HUES64 (cell line): ENCODE results near the gene NME4.
"Not testable (repeated sequence)": the region's sequence is repeated elsewhere in the genome, so short reads cannot be mapped to it uniquely, and the experiment has no call there.

Experiments
- H3K27ac ChIP-seq: 2 replicates; pipeline ENCODE4 v1.7.0; 2013; ENCODE audit warnings: low read depth, low read length, inconsistent platforms
- H3K27me3 ChIP-seq: 2 replicates; pipeline ENCODE4 v1.6.1; 2013; ENCODE audit warnings: mild to moderate bottlenecking, low read length; ENCODE audit not compliant: insufficient read depth
- H3K36me3 ChIP-seq: 2 replicates; pipeline ENCODE4 v1.6.1; 2013; ENCODE audit warnings: mild to moderate bottlenecking, low read length; ENCODE audit not compliant: insufficient read depth
- H3K4me1 ChIP-seq: 2 replicates; pipeline ENCODE4 v1.6.1; 2013; ENCODE audit warnings: mild to moderate bottlenecking, low read length, moderate library complexity; ENCODE audit not compliant: insufficient read depth
- H3K4me3 ChIP-seq: 2 replicates; pipeline ENCODE4 v1.5.1; 2013; ENCODE audit warnings: mild to moderate bottlenecking, low read length, moderate library complexity
- H3K9ac ChIP-seq: 2 replicates; pipeline ENCODE4 v1.6.1; 2013; ENCODE audit warnings: mild to moderate bottlenecking, low read depth, low read length
- H3K9me3 ChIP-seq: 2 replicates; pipeline ENCODE4 v1.6.1; 2013; ENCODE audit warnings: low read depth, low read length; ENCODE audit not compliant: insufficient read depth
- WGBS: fragments of 150-250, 120-280 bp; methylation state at CpG from one replicate; pipeline ENCODE4 v1.1.7; 2013; ENCODE audit warnings: missing lambda C conversion rate; 5-methylcytosine and 5-hydroxymethylcytosine counted together

NME4 gene

GRCh38 chr16:379183-379960, 17.6 kb upstream of the NME4 start:
- Histone ChIP-seq H3K36me3 (peaks cover 29% of the 10 kb centered on the region), H3K27ac (peak overlapping the region; percentile 25), H3K4me1 (peaks cover 18% of the 10 kb centered on the region), H3K9me3 (no peaks in the 10 kb centered on the region), H3K4me3 (peak overlapping the region; percentile 90), H3K27me3 (peaks cover 16% of the 10 kb centered on the region; the same call in 1 of the 2 replicates), H3K9ac (peak overlapping the region; percentile 30; the same call in 1 of the 2 replicates)
- 60% methylated on average over 16 of the region's 16 CpGs for WGBS

DNA sequence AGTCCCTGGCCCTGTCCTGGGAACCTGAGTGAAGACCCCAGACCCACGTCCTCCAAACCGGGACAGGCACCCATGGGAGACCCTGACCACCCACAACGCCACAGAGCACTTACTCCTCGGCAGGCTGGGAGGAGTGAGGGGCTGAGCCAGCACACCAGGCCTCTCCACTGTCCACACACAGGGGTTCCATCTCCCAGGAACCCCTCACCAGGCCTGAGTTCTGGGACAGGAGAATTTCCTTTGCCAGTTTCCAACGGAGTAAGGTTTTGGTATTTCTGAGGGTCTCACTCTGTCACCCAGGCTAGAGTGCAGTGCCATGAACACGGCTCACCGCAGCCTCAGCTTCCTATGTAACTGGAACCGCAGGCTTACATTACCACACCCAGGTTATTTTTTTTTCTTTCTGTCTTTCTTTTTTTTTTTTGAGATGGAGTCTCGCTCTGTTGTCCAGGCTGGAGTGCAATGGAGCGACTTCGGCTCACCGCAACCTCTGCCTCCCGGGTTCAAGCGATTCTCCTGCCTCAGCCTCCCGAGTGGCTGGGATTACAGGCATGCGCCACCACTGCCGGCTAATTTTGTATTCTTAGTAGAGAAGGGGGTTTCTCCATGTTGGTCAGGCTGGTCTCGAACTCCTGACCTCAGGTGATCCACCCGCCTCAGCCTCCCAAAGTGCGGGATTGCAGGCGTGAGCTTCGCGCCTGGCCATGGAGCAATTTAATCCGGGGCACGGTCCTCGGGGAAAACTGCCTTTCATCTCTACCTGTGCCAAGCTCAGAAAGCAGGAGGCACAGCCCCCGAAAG, 16.8 kb upstream of the NME4 start:
- Histone ChIP-seq H3K27ac (peak overlapping the region; percentile 25; the same call in 1 of the 2 replicates), H3K36me3 (peaks cover 21% of the 10 kb centered on the region), H3K27me3 (peaks cover 16% of the 10 kb centered on the region; the same call in 1 of the 2 replicates), H3K4me1 (peaks cover 18% of the 10 kb centered on the region), H3K9ac (peak overlapping the region; percentile 30; the same call in 1 of the 2 replicates), H3K9me3 (no peaks in the 10 kb centered on the region), H3K4me3 (peak overlapping the region; percentile 90)
- 79% methylated on average over 27 of the region's 27 CpGs for WGBS

GRCh38 chr16:380762-381011, 16.3 kb upstream of the NME4 start:
- H3K4me1 ChIP-seq = peaks cover 18% of the 10 kb centered on the region
- peak overlapping the region; percentile 66 for H3K9ac ChIP-seq
- 7% methylated on average over 12 of the region's 12 CpGs for WGBS
- H3K4me3 ChIP-seq = peak overlapping the region; percentile 90
- H3K36me3 ChIP-seq = peaks cover 19% of the 10 kb centered on the region
- peak overlapping the region; percentile 71; the same call in 1 of the 2 replicates for H3K27ac ChIP-seq
- H3K9me3 ChIP-seq = no peaks in the 10 kb centered on the region
- H3K27me3 ChIP-seq = peaks cover 16% of the 10 kb centered on the region; the same call in 1 of the 2 replicates

DNA sequence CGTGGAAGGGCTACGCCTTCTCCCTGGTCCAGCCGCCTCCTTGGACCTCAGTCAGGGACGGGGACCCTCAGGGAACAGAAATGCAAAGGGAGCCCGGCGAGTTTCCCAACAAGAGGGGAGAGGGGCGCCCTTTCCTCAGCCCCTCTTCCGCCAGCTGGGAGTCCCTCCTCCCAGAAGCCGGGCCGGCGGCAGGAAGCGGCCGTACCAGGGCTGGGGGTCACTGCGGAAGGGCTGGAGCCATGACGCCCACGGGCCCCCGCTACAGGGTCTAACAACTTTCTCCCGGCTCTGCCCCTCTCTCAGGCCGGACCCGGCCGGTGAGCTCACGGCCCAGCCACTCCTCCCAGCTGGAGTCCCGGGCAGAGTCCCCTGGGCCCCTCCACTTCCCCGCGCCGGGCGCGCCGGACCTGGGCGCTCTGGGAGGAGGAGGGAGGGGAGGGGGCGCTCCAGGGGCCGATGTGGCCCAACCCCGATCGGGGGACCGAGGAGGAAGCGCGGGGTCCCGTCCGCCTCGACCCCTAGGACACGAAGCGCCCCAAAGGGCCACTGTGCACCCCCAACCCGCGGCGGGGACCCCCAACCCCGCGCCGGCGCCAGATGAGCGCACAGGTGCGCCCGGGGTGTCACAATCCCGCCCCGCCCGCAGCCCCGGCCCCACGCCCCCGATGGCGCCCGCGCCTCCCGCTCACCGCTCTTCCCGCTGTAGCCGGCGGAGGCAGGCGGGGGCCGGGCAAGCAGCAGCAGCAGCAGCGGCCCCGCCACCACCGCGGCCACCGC, 15.8 kb upstream of the NME4 start:
- H3K9me3 ChIP-seq = no peaks in the 10 kb centered on the region
- peaks cover 16% of the 10 kb centered on the region; the same call in 1 of the 2 replicates for H3K27me3 ChIP-seq
- peak overlapping the region; percentile 66 for H3K9ac ChIP-seq
- under 1% methylated on average over 73 of the region's 73 CpGs for WGBS
- H3K36me3 ChIP-seq = peaks cover 14% of the 10 kb centered on the region
- H3K4me1 ChIP-seq = peaks cover 18% of the 10 kb centered on the region
- H3K27ac ChIP-seq = peak overlapping the region; percentile 71; the same call in 1 of the 2 replicates
- peak overlapping the region; percentile 90 for H3K4me3 ChIP-seq

- H3K4me3 ChIP-seq = peak within 1 kb of the TSS; percentile 90
- peak within 1 kb of the TSS; percentile 90 for H3K27ac ChIP-seq
- no peaks in the 10 kb centered on the region for H3K9me3 ChIP-seq
- peaks cover 16% of the 10 kb centered on the region; the same call in 1 of the 2 replicates for H3K27me3 ChIP-seq
- H3K4me1 ChIP-seq = peaks cover 18% of the 10 kb centered on the region
- peak within 1 kb of the TSS; percentile 77 for H3K9ac ChIP-seq
- WGBS = under 1% methylated on average over 104 of the region's 123 CpGs
- peaks cover 5% of the 10 kb centered on the region for H3K36me3 ChIP-seq
Observed at GRCh38 chr16:381789-382717, 14.9 kb upstream of the NME4 start, which contains the start of gene PGAP6. PGAP6 (minus strand) TSS chr16:381978; CDS start chr16:381821, 157 bp downstream.

DNA sequence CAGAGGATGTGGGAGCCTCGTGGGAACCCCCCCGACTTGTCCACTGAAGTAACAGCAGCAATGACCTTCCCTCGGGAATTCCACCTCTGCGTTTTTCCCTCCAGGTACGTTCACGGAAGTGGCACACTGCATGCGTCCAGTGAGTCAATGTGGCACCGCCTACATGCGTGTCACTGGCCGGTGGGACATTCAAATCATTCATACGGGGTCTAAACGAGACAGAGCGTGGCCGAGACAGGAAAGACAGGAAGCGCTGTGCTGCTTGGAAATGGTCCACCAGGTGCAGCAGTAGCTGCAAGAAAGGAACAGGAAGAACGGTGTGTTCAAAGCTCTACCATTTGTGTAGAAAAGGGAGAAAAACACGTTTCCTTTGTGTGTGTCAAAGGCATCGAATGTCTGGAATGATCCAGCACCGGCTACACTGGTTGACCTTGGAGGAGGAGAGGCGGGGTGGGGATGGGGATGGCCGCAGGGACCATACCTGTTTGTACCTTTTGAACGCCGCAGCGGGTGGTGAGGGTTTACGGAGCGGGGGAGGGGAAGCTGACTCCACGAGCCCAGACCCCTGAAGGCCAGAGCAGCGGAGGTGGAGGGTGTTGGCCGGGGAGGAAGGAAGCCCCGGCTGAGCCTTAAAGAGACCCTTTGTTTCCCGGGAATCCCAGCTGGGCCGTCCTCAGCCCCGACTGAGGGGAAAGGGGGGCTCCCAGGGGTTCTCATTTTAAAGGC, 13.5 kb upstream of the NME4 start:
- Histone ChIP-seq H3K36me3 (no peaks in the 10 kb centered on the region), H3K4me3 (peak overlapping the region; percentile 83), H3K9ac (peak overlapping the region; percentile 40), H3K4me1 (peaks cover 18% of the 10 kb centered on the region), H3K27ac (peak overlapping the region; percentile 90), H3K9me3 (no peaks in the 10 kb centered on the region), H3K27me3 (peaks cover 16% of the 10 kb centered on the region; the same call in 1 of the 2 replicates)
- 2% methylated on average over 33 of the region's 33 CpGs for WGBS

DNA sequence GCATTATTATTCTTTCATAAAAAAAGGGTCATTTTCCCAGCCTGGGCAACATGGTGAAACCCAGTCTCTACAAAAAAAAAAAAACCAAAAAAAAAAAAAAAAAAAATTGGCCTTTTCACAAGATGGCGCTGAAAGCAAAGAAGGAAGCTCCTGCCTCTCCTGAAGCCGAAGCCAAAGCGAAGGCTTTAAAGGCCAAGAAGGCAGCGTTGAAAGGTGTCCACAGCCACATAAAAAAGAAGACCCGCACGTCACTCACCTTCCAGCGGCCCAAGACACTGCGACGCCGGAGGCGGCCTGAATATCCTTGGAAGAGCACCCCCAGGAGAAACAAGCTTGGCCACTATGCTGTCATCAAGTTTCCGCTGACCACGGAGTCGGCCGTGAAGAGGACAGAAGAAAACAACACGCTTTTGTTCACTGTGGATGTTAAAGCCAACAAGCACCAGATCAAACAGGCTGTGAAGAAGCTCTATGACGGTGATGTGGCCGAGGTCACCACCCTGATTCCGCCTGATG, 10.3 kb upstream of the NME4 start:
- Histone ChIP-seq H3K4me1 (peaks cover 12% of the 10 kb centered on the region), H3K9me3 (no peaks in the 10 kb centered on the region), H3K27ac (no peak overlapping the region), H3K27me3 (peaks cover 16% of the 10 kb centered on the region; the same call in 1 of the 2 replicates), H3K9ac (no peak overlapping the region), H3K36me3 (no peaks in the 10 kb centered on the region), H3K4me3 (no peak overlapping the region)
- WGBS = 87% methylated on average over 19 of the region's 19 CpGs

GRCh38 chr16:387761-388666, 9.0 kb upstream of the NME4 start:
- H3K4me3 ChIP-seq, H3K9me3 ChIP-seq, H3K9ac ChIP-seq, H3K27me3 ChIP-seq, H3K27ac ChIP-seq, H3K36me3 ChIP-seq: not testable (repeated sequence)
- WGBS = 84% methylated on average over 18 of the region's 20 CpGs
- H3K4me1 ChIP-seq = peaks cover 11% of the 10 kb centered on the region

DNA sequence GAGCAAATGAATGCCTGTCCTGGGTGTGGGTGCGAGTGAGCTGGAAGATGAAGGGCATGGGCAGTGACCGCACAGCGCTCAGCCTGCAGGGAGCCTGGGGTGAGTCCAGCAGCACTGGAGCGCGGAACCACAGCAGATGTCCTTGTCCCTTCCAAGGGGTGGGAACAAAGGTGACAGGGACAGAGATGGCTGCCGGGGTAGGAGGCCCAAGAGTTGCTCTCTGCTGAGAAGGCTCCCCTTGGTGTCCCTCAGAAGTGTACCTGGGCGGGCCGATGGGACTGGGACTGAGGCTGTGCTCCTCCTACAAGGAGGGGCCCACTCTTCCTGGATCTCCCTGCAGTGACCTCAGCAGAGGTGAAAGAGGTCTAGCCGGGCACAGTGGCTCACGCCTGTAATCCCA, 7.6 kb upstream of the NME4 start:
- H3K27ac ChIP-seq = no peak overlapping the region
- peaks cover under 1% of the 10 kb centered on the region; the same call in 1 of the 2 replicates for H3K4me1 ChIP-seq
- H3K27me3 ChIP-seq = no peaks in the 10 kb centered on the region
- H3K4me3 ChIP-seq = no peak overlapping the region
- WGBS = 88% methylated on average over 10 of the region's 10 CpGs
- 0 out of 2 replicates have a peak, but pooled peaks cover 4% of the 10 kb centered on the region for H3K9me3 ChIP-seq
- no peak overlapping the region for H3K9ac ChIP-seq
- H3K36me3 ChIP-seq = no peaks in the 10 kb centered on the region
